ENCODE measurements around the gene ADGRD1.

Gene ADGRD1

DNA sequence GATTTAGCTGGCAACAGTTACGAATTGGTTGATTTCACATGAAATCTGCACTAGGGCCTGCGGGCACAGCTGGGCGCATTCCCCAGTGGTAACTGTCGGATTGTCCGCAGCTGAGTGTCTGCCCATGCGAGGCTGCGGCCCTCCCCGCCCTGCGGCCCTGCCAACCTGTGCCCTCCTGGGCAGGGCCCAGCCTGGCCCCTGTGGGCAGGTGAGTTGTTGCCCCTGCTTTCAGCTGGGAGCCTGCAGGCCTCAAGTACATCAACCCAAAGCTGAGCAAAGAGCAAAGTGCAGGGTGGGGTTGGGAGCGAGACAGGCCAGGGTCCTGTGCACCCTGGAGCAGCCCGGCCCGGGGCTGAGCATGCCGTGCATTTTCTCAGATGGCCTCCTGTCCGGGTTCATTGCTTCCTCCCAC is 89.1 kb downstream of the ADGRD1 start:
- TF ChIP-seq, protein P1, sequence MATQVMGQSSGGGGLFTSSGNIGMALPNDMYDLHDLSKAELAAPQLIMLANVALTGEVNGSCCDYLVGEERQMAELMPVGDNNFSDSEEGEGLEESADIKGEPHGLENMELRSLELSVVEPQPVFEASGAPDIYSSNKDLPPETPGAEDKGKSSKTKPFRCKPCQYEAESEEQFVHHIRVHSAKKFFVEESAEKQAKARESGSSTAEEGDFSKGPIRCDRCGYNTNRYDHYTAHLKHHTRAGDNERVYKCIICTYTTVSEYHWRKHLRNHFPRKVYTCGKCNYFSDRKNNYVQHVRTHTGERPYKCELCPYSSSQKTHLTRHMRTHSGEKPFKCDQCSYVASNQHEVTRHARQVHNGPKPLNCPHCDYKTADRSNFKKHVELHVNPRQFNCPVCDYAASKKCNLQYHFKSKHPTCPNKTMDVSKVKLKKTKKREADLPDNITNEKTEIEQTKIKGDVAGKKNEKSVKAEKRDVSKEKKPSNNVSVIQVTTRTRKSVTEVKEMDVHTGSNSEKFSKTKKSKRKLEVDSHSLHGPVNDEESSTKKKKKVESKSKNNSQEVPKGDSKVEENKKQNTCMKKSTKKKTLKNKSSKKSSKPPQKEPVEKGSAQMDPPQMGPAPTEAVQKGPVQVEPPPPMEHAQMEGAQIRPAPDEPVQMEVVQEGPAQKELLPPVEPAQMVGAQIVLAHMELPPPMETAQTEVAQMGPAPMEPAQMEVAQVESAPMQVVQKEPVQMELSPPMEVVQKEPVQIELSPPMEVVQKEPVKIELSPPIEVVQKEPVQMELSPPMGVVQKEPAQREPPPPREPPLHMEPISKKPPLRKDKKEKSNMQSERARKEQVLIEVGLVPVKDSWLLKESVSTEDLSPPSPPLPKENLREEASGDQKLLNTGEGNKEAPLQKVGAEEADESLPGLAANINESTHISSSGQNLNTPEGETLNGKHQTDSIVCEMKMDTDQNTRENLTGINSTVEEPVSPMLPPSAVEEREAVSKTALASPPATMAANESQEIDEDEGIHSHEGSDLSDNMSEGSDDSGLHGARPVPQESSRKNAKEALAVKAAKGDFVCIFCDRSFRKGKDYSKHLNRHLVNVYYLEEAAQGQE (IDR thresholded peaks at IDR 0.05; ENCODE audit: insufficient read depth in 1 of 2, low read depth in 2 of 2, low read length in 2 of 2), result no peak
- no peak for TF ChIP-seq SIN3A (IDR thresholded peaks at IDR 0.05; ENCODE audit: borderline replicate concordance, insufficient read depth, low read length)
- TF ChIP-seq POLR2AphosphoS5 (IDR thresholded peaks at IDR 0.05; ENCODE audit: low read depth, low read length), result no peak
- no peak for TF ChIP-seq FOXP2 (optimal IDR thresholded peaks at IDR 0.05; ENCODE audit: borderline replicate concordance, extremely low read depth, extremely low read length, insufficient read depth)
- no peak for TF ChIP-seq TAF1 (IDR thresholded peaks at IDR 0.05; ENCODE audit: borderline replicate concordance, insufficient read depth, low read length)

DNA sequence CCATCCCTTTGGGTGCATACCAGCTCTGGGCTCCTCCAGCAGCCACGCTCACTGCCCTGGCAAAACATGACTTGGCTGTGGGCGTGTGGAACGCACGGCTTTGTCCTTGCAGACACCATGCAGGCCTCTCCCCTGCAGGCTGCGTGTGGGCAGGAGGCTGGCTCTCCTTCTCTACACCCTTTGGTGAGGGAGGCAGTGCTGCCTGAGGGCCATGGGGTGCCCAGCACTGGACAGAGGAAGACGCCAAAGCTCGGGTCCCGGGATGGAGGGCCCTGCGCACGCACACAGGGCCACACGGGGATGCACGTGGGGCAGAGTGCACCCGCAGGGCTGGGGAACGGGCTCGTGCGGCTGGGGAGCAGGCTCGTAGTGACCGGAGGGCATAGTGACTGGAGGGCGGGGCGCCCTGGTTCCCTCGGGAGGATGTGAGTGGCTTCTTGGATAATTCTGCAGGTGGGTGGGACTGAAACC is 89.7 kb downstream of the ADGRD1 start:
- no peak for TF ChIP-seq FOXP2 (optimal IDR thresholded peaks at IDR 0.05; ENCODE audit: borderline replicate concordance, extremely low read depth, extremely low read length, insufficient read depth)
- TF ChIP-seq SIN3A (IDR thresholded peaks at IDR 0.05; ENCODE audit: borderline replicate concordance, insufficient read depth, low read length), result no peak
- no peak for TF ChIP-seq POLR2AphosphoS5 (IDR thresholded peaks at IDR 0.05; ENCODE audit: low read depth, low read length)
- TF ChIP-seq TAF1 (IDR thresholded peaks at IDR 0.05; ENCODE audit: borderline replicate concordance, insufficient read depth, low read length), result no peak
- TF ChIP-seq, protein P1 (IDR thresholded peaks at IDR 0.05; ENCODE audit: insufficient read depth in 1 of 2, low read depth in 2 of 2, low read length in 2 of 2), result no peak

DNA sequence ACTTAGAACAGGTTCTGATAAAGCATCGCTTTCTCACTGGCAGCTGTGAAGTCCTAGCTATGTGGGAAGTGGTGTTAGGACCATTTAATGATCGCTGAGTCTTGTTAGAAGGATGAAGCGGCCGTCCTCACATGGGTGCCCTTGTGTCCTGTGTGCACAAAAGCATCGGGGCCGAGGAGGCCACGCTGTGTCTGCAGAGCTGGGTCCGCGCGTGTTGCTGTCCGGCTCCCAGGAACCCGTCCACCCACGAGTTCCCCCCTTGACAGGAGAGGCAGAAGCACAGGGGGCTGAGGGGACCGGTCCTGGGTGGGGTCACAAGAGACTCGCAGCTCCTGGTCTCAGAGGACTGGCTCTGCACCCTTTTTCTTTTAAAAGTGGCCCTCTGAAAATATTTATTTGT is 90.4 kb downstream of the ADGRD1 start:
- no peak for TF ChIP-seq SIN3A (IDR thresholded peaks at IDR 0.05; ENCODE audit: borderline replicate concordance, insufficient read depth, low read length)
- no peak for TF ChIP-seq FOXP2 (optimal IDR thresholded peaks at IDR 0.05; ENCODE audit: borderline replicate concordance, extremely low read depth, extremely low read length, insufficient read depth)
- no peak for TF ChIP-seq TAF1 (IDR thresholded peaks at IDR 0.05; ENCODE audit: borderline replicate concordance, insufficient read depth, low read length)
- TF ChIP-seq, protein P1 (IDR thresholded peaks at IDR 0.05; ENCODE audit: insufficient read depth in 1 of 2, low read depth in 2 of 2, low read length in 2 of 2), result no peak
- no peak for TF ChIP-seq POLR2AphosphoS5 (IDR thresholded peaks at IDR 0.05; ENCODE audit: low read depth, low read length)

DNA sequence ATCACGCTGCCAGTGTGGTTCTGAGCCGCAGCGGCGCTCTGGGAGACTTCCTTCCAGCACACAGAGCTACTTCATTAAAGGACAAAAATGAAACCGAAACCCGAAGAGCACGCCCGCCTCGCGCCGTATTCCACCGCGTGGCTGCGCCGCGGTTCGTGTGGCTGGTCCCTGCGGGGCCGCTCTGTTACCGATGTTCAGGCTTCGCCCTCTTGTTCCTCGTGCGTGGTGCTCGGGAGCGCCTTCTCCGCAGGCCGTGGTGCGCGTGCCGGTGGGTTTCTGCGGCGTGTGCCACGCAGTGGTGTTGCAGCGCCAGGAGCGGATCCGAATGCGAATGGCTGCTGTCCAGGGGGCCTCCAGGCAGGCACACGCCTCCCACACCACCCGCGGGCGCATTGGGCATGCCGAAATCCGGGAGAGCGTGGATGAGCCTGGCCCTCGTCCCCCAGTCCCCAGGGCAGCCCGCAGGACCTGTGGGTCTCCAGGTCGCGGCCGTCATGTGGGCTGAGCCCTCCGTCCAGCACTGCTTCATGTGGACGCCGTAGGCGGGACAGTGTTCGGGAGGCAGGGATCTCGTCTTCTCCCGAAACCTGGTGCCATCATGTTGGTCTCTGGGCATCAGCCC is 91.2 kb downstream of the ADGRD1 start:
- TF ChIP-seq, protein P1 (IDR thresholded peaks at IDR 0.05; ENCODE audit: insufficient read depth in 1 of 2, low read depth in 2 of 2, low read length in 2 of 2), result no peak
- TF ChIP-seq TAF1 (IDR thresholded peaks at IDR 0.05; ENCODE audit: borderline replicate concordance, insufficient read depth, low read length) (no peak), FOXP2 (optimal IDR thresholded peaks at IDR 0.05; ENCODE audit: borderline replicate concordance, extremely low read depth, extremely low read length, insufficient read depth) (no peak), POLR2AphosphoS5 (IDR thresholded peaks at IDR 0.05; ENCODE audit: low read depth, low read length) (no peak), SIN3A (IDR thresholded peaks at IDR 0.05; ENCODE audit: borderline replicate concordance, insufficient read depth, low read length) (no peak)

All from PFSK-1 (cell line).